ENCODE results near the gene LRTM2.

DNA sequence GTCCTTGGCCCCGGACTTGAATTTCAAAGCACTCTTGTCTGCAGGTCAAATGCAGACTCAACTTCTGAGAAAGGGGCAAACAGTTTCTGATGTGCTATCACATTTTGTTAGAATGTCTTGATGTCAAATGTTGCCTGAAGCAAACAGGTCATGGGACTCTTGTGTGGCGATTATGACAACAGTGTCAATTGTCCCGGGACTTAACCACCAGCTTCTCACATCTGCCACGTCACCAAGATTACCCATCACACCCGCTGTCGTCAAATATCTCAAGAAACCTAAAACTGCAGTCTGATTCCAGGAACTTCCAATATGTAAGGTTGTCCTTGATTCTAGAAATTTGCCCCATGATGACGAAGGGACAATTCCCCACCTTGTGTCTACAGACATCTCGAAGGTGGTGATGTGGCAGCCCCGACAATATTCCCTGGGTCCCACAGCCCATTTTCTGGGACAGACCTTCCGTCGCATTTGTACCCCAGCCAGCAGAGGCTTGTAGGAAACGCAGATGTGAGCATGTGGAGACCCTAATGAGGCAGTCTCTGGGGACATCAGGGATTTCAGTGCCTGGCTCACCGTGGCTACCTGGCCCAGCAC is 21.3 kb downstream of the LRTM2 start:
- TF ChIP-seq POLR2A (IDR thresholded peaks at IDR 0.05; ENCODE audit: low read depth, low read length) = no peak
- no peak for TF ChIP-seq TAF1 (IDR thresholded peaks at IDR 0.05; ENCODE audit: borderline replicate concordance, low read depth, low read length)
